Measurements from ENCODE around the gene KRTAP12-4.

KRTAP12-4 gene

DNA sequence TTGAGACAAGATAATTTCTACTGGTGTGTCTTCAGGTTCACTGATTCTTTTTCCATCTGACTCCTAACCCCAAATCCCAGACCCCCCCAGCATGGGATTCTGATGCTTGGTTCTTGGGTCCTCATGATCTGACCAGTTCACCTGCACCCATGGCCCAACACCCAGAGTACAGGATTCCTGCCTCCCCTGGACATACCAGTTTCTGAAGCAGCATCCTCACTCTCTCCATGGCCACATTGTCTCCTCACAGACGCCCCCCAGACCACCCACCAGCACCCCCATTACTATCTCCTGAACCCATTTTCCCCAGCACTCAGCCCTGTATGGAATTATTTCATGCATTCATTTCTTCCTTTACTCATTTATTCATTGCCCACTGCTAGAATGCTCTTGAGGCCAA lies 2.4 kb upstream of the KRTAP12-4 start:
- no peaks in the 10 kb centered on the region; the same call in 1 of the 2 replicates for H3K36me3 ChIP-seq (ENCODE audit: insufficient read depth, low read length)
- TF ChIP-seq, protein P1, sequence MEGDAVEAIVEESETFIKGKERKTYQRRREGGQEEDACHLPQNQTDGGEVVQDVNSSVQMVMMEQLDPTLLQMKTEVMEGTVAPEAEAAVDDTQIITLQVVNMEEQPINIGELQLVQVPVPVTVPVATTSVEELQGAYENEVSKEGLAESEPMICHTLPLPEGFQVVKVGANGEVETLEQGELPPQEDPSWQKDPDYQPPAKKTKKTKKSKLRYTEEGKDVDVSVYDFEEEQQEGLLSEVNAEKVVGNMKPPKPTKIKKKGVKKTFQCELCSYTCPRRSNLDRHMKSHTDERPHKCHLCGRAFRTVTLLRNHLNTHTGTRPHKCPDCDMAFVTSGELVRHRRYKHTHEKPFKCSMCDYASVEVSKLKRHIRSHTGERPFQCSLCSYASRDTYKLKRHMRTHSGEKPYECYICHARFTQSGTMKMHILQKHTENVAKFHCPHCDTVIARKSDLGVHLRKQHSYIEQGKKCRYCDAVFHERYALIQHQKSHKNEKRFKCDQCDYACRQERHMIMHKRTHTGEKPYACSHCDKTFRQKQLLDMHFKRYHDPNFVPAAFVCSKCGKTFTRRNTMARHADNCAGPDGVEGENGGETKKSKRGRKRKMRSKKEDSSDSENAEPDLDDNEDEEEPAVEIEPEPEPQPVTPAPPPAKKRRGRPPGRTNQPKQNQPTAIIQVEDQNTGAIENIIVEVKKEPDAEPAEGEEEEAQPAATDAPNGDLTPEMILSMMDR (IDR thresholded peaks at IDR 0.05; ENCODE audit: low read length), result no peak
- TF ChIP-seq EZH2 (IDR thresholded peaks at IDR 0.05; ENCODE audit: borderline replicate concordance, low read length), result no peak
- no peaks in the 10 kb centered on the region for H3K9me2 ChIP-seq (ENCODE audit: low read depth, low read length)
- no peaks in the 10 kb centered on the region for H4K20me1 ChIP-seq (ENCODE audit: insufficient read depth, low read length)
- H3K4me2 ChIP-seq (ENCODE audit: low read length), result no peak overlapping the region
- no peaks in the 10 kb centered on the region for H3F3A ChIP-seq (ENCODE audit: insufficient read depth, low read length)
- no peaks in the 10 kb centered on the region for H3K4me1 ChIP-seq (ENCODE audit: insufficient read depth, low read length, severe bottlenecking)
- no peak overlapping the region for H2AFZ ChIP-seq (ENCODE audit: low read length)
- H3K4me3 ChIP-seq (ENCODE audit: low read depth, low read length, poor library complexity, severe bottlenecking), result no peak overlapping the region
- H3K9me3 ChIP-seq (ENCODE audit: low read length), result 0 out of 2 replicates have a peak, but pooled peaks cover 2% of the 10 kb centered on the region
- H3K27me3 ChIP-seq (ENCODE audit: insufficient read depth, low read length), result peaks cover 12% of the 10 kb centered on the region; the same call in 1 of the 2 replicates
- no peak overlapping the region for H3K9ac ChIP-seq (ENCODE audit: low read length)
- H3K27ac ChIP-seq (ENCODE audit: low read depth, low read length, poor library complexity, severe bottlenecking), result no peak overlapping the region
- no peaks in the 10 kb centered on the region for H3K79me2 ChIP-seq (ENCODE audit: insufficient read depth, low read length)

DNA sequence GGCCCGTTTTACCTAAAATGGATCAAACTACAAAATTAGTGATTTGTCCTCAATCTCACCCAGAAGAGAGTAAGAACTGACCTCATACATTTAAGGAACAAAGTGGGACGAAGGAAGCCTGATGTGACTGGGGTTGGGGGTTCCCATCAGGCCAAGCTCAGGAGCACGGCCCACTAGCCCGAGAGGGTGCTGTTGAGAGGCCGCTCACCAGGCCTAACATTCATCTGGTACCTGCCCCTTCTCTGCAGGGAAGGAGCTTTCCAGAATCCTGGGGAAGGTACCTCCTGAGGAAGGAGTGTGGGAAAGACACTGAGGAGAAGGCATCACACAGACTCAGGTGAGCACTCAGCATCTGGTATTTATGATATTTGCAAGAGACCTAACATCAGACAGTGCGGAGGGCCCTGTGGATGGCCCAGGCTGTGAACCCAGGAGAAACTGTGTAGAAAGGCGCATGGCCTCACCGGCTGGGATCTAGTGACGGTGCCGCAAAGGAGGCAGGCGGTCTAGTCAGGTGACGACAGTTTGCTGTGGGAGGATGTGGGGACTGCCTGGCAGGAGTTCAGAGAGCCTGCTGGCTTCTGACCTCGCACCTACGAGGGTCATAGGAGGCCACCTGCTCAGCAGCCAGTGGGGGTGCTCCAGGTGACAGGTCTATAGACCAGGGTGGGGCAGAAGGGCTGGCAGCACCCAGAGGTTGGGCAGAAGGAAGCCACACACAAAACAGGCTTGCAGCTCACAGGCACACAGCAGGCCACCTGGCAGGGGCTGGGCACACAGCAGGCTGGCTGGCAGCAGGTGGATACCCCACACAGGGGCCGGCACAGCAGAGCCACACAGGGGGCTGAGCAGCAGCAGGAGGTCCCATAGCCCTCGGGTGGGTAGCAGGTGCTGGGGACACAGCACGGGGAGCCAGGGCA lies 543 bp downstream of the KRTAP12-4 start:
- H3K4me2 ChIP-seq (ENCODE audit: low read length), result no peak overlapping the region
- no peak overlapping the region for H2AFZ ChIP-seq (ENCODE audit: low read length)
- no peaks in the 10 kb centered on the region; the same call in 1 of the 2 replicates for H3K36me3 ChIP-seq (ENCODE audit: insufficient read depth, low read length)
- no peak overlapping the region for H3K27ac ChIP-seq (ENCODE audit: low read depth, low read length, poor library complexity, severe bottlenecking)
- 0 out of 2 replicates have a peak, but pooled peaks cover 2% of the 10 kb centered on the region for H3K9me3 ChIP-seq (ENCODE audit: low read length)
- H3K9me2 ChIP-seq (ENCODE audit: low read depth, low read length), result no peaks in the 10 kb centered on the region
- no peak overlapping the region for H3K4me3 ChIP-seq (ENCODE audit: low read depth, low read length, poor library complexity, severe bottlenecking)
- no peaks in the 10 kb centered on the region for H4K20me1 ChIP-seq (ENCODE audit: insufficient read depth, low read length)
- TF ChIP-seq, protein P1 (IDR thresholded peaks at IDR 0.05; ENCODE audit: low read length), result no peak
- no peak for TF ChIP-seq EZH2 (IDR thresholded peaks at IDR 0.05; ENCODE audit: borderline replicate concordance, low read length)
- no peak overlapping the region for H3K9ac ChIP-seq (ENCODE audit: low read length)
- H3F3A ChIP-seq (ENCODE audit: insufficient read depth, low read length), result no peaks in the 10 kb centered on the region
- H3K79me2 ChIP-seq (ENCODE audit: insufficient read depth, low read length), result no peaks in the 10 kb centered on the region
- H3K27me3 ChIP-seq (ENCODE audit: insufficient read depth, low read length), result peaks cover 12% of the 10 kb centered on the region; the same call in 1 of the 2 replicates
- no peaks in the 10 kb centered on the region for H3K4me1 ChIP-seq (ENCODE audit: insufficient read depth, low read length, severe bottlenecking)

DNA sequence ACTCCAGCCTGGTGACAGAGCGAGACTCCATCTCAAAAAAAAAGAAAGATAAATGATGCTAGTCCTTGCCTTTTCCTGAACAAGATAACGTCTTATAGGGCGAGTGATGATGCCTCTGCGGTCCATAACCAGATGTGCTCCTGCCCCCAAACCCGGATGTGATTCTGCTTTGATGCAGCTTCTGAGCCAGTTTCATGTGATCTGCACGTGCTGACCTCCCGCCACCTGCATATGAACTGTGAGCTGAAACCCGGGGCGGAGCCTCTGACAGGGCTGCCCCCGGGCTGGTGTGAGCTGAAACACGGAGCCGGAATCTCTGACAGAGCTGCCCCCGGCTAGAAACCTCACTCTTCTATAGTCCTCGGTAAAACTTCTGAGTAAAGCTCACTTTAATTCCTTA lies 1.3 kb downstream of the KRTAP12-4 start:
- H3K9me2 ChIP-seq (ENCODE audit: low read depth, low read length), result no peaks in the 10 kb centered on the region
- no peaks in the 10 kb centered on the region for H4K20me1 ChIP-seq (ENCODE audit: insufficient read depth, low read length)
- no peak overlapping the region for H3K9ac ChIP-seq (ENCODE audit: low read length)
- no peaks in the 10 kb centered on the region; the same call in 1 of the 2 replicates for H3K36me3 ChIP-seq (ENCODE audit: insufficient read depth, low read length)
- no peak overlapping the region for H3K4me3 ChIP-seq (ENCODE audit: low read depth, low read length, poor library complexity, severe bottlenecking)
- H3K9me3 ChIP-seq (ENCODE audit: low read length), result 0 out of 2 replicates have a peak, but pooled peaks cover 2% of the 10 kb centered on the region
- H3K4me2 ChIP-seq (ENCODE audit: low read length), result no peak overlapping the region
- no peak overlapping the region for H3K27ac ChIP-seq (ENCODE audit: low read depth, low read length, poor library complexity, severe bottlenecking)
- peaks cover 12% of the 10 kb centered on the region; the same call in 1 of the 2 replicates for H3K27me3 ChIP-seq (ENCODE audit: insufficient read depth, low read length)
- no peak overlapping the region for H2AFZ ChIP-seq (ENCODE audit: low read length)
- TF ChIP-seq EZH2 (IDR thresholded peaks at IDR 0.05; ENCODE audit: borderline replicate concordance, low read length), result no peak
- TF ChIP-seq, protein P1 (IDR thresholded peaks at IDR 0.05; ENCODE audit: low read length), result no peak
- no peaks in the 10 kb centered on the region for H3F3A ChIP-seq (ENCODE audit: insufficient read depth, low read length)
- H3K79me2 ChIP-seq (ENCODE audit: insufficient read depth, low read length), result no peaks in the 10 kb centered on the region
- H3K4me1 ChIP-seq (ENCODE audit: insufficient read depth, low read length, severe bottlenecking), result no peaks in the 10 kb centered on the region

Data from OCI-LY1 (cell line).